Parathyroid adenoma (tissue), 2 donors: ENCODE results near the gene GVQW3.

ENCODE experiments used
- H2AFZ ChIP-seq: fragments of 300-600 bp; sonication (generic); one replicate; pipeline ENCODE4 v1.7.0; 2017; ENCODE audit warnings: antibody characterized with exemption, mild to moderate bottlenecking
- H3K27ac ChIP-seq: fragments of 300-600 bp; sonication (generic); one replicate; pipeline ENCODE4 v1.7.0; 2017
- H3K27me3 ChIP-seq: fragments of 300-600 bp; sonication (generic); one replicate; pipeline ENCODE4 v1.7.0; 2017; ENCODE audit warnings: low read length; ENCODE audit not compliant: control insufficient read depth, insufficient read depth
- H3K36me3 ChIP-seq: fragments of 300-600 bp; sonication (generic); one replicate; pipeline ENCODE4 v1.7.0; 2017; ENCODE audit warnings: low read length; ENCODE audit not compliant: control insufficient read depth, insufficient read depth
- H3K4me1 ChIP-seq: fragments of 300-600 bp; sonication (generic); one replicate; pipeline ENCODE4 v1.7.0; 2017; ENCODE audit warnings: control low read depth
- H3K4me2 ChIP-seq: fragments of 300-600 bp; sonication (generic); one replicate; pipeline ENCODE4 v1.7.0; 2017; ENCODE audit warnings: low read length
- H3K4me3 ChIP-seq: fragments of 300-600 bp; sonication (generic); one replicate; pipeline ENCODE4 v1.7.0; 2017; ENCODE audit warnings: low read depth, low read length
- H3K79me2 ChIP-seq: fragments of 300-600 bp; sonication (generic); one replicate; pipeline ENCODE4 v1.7.0; 2017; ENCODE audit warnings: control low read depth
- H3K9ac ChIP-seq: fragments of 300-600 bp; sonication (generic); one replicate; pipeline ENCODE4 v1.7.0; 2017; ENCODE audit warnings: mild to moderate bottlenecking
- H3K9me3 ChIP-seq: fragments of 300-600 bp; sonication (generic); one replicate; pipeline ENCODE4 v1.7.0; 2017; ENCODE audit warnings: low read length; ENCODE audit not compliant: control insufficient read depth
- TF ChIP-seq, protein P1 (sequence below): fragments of 300-600 bp; sonication (generic); IDR thresholded peaks from one replicate; pipeline ENCODE4 v1.7.0; 2017; ENCODE audit warnings: antibody characterized with exemption, mild to moderate bottlenecking
- donor health status: primary hyperparathyroidism.

The GVQW3 gene

DNA sequence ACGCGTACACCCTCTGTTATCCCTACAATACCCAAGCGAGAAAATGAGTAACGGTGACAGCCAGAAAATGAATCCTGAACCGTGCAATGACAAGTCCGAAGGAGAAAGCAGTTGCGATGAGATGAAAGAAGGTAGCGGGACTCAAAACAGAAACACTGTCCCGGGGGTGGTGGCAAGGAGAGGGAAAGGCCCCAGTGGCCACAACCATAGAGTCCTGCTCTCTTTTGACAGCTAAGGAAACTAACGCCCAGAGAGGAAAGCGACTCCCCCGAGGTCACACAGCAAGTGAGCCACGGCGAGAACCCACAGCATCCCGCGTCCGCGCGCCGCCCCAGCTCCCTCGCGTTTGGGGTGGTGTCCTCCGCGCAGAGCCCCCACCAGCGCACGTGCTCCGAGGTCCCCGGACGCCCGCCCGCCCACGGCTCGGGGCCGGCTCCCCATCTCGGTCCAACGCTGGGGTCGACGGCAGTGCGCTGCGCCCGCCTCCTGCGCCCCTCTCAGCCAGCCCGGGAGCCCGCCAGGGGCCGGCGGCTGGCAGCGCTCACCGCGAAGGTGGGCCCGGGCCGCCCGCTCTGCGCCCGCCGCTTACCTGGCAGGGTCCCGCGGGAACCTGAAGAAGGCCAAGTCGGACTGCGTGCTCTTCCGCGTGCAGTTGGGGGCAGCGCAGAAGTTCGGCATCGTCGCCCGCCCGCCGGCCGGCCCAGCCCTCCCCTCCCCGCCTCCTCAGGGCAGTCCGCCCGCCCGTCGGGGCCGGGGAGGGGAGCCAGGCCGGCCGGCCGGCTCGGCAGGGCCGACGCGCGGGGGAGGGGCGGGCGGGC is 755 bp upstream of the GVQW3 start:
- peaks cover 12% of the 10 kb centered on the region for H3K79me2 ChIP-seq
- H2AFZ ChIP-seq = peak overlapping the region; percentile 60
- no peaks in the 10 kb centered on the region for H3K36me3 ChIP-seq
- H3K9ac ChIP-seq = no peak overlapping the region
- peaks cover 5% of the 10 kb centered on the region for H3K4me1 ChIP-seq
- peak overlapping the region; percentile 53 for H3K4me3 ChIP-seq
- TF ChIP-seq, protein P1, sequence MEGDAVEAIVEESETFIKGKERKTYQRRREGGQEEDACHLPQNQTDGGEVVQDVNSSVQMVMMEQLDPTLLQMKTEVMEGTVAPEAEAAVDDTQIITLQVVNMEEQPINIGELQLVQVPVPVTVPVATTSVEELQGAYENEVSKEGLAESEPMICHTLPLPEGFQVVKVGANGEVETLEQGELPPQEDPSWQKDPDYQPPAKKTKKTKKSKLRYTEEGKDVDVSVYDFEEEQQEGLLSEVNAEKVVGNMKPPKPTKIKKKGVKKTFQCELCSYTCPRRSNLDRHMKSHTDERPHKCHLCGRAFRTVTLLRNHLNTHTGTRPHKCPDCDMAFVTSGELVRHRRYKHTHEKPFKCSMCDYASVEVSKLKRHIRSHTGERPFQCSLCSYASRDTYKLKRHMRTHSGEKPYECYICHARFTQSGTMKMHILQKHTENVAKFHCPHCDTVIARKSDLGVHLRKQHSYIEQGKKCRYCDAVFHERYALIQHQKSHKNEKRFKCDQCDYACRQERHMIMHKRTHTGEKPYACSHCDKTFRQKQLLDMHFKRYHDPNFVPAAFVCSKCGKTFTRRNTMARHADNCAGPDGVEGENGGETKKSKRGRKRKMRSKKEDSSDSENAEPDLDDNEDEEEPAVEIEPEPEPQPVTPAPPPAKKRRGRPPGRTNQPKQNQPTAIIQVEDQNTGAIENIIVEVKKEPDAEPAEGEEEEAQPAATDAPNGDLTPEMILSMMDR = no peak
- no peaks in the 10 kb centered on the region for H3K27me3 ChIP-seq
- H3K27ac ChIP-seq = no peak overlapping the region
- no peaks in the 10 kb centered on the region for H3K9me3 ChIP-seq
- H3K4me2 ChIP-seq = peak overlapping the region; percentile 60

DNA sequence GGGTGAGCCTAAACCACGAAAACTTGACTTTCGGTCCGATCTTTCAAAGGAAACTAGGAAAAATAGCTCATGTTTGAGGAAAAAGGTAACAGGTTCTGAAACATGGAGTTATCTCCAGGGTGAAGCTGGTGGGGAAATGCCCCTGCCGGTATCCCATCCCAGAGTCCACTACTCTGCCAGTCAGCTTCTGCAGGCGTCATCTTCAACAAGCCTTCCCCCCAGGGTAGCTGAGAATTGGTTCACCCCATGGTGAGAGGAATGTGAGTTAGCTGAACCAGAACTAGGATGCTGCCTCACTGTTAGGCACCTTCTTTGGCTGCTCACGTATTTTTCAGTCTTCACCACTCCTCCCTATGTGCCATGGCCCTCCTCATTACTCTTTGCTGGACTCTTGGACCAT is 1.1 kb downstream of the GVQW3 start:
- Histone ChIP-seq H3K9ac (no peak overlapping the region), H3K36me3 (no peaks in the 10 kb centered on the region), H3K4me2 (no peak overlapping the region), H3K9me3 (no peaks in the 10 kb centered on the region), H3K4me3 (no peak overlapping the region), H2AFZ (no peak overlapping the region), H3K27ac (no peak overlapping the region), H3K27me3 (no peaks in the 10 kb centered on the region), H3K79me2 (peaks cover 10% of the 10 kb centered on the region), H3K4me1 (peaks cover 5% of the 10 kb centered on the region)
- TF ChIP-seq, protein P1 = no peak

DNA sequence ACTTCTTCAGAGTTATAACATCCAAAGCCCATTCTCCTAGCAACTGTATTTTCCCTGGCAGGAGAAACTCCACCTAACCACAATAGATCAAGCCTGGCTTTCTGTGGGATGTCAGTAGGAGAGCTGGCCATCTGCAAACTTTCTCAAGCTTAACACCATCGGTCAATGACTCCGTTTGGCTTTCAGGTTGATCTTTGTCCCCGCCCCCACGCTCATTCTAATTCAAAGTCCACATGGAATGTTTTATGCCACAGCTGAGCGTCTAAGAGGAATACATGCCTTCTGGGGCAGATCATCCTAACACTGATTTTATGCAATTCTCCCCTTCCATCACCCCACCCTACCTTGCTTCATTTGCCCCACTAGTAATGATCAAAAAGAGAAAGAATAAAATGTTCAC is 4.8 kb downstream of the GVQW3 start:
- Histone ChIP-seq H3K4me2 (no peak overlapping the region), H2AFZ (no peak overlapping the region), H3K36me3 (no peaks in the 10 kb centered on the region), H3K9ac (no peak overlapping the region), H3K4me3 (no peak overlapping the region), H3K9me3 (no peaks in the 10 kb centered on the region), H3K4me1 (peaks cover 5% of the 10 kb centered on the region), H3K79me2 (peaks cover 2% of the 10 kb centered on the region), H3K27ac (no peak overlapping the region), H3K27me3 (no peaks in the 10 kb centered on the region)
- TF ChIP-seq, protein P1 = no peak

DNA sequence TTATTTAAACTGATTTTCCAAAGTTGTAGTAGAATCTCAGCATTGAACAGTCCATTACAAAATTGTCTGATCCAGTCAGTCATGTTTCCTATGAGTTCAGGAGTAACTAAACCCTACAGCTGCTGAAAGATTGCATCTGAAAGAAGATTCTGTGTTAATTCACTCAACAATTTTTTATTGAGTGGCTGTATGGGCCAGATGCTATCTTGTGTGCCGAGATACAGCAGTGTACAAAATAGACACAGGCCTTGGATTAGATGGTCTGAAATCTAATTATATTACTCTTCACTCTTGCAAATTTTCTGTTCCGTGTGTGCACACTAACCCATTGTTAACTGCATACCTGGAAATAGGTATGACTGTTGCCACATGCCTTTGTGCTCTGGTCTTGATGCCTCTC is 7.3 kb downstream of the GVQW3 start:
- no peak overlapping the region for H3K27ac ChIP-seq
- no peak overlapping the region for H3K4me2 ChIP-seq
- H3K9me3 ChIP-seq = no peaks in the 10 kb centered on the region
- no peak overlapping the region for H3K4me3 ChIP-seq
- no peaks in the 10 kb centered on the region for H3K4me1 ChIP-seq
- no peak overlapping the region for H2AFZ ChIP-seq
- no peaks in the 10 kb centered on the region for H3K27me3 ChIP-seq
- TF ChIP-seq, protein P1 = no peak
- H3K79me2 ChIP-seq = no peaks in the 10 kb centered on the region
- no peaks in the 10 kb centered on the region for H3K36me3 ChIP-seq
- no peak overlapping the region for H3K9ac ChIP-seq

DNA sequence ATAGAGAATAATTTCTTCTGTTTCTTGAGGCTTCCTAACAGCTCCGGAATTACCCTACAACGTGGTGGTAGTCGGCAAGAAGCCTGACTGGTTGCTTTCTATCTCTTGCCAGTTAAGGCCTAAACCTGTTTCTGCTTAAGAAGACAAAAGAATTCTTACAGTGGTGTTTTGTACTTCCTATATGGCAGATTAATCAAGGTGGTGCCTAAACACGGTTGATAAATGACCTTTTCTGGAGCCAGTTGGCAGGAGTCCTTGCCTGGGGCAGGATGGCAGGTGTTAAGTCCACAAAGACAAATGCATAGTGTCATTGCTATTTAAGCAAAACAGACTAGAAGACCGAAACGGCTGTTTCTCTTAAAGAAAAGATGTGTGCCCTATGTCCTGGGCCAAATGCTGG is 9.9 kb downstream of the GVQW3 start:
- no peak overlapping the region for H3K4me3 ChIP-seq
- H3K9ac ChIP-seq = no peak overlapping the region
- no peak overlapping the region for H2AFZ ChIP-seq
- H3K4me1 ChIP-seq = no peaks in the 10 kb centered on the region
- H3K36me3 ChIP-seq = no peaks in the 10 kb centered on the region
- TF ChIP-seq, protein P1 = no peak
- no peaks in the 10 kb centered on the region for H3K27me3 ChIP-seq
- no peaks in the 10 kb centered on the region for H3K79me2 ChIP-seq
- H3K27ac ChIP-seq = no peak overlapping the region
- no peak overlapping the region for H3K4me2 ChIP-seq
- H3K9me3 ChIP-seq = no peaks in the 10 kb centered on the region
